Fibroblast of skin of back (primary cell): Measurements from ENCODE around the gene SLC49A4.
A peak's percentile ranks its signal among the peaks of the same experiment; 100 is the strongest.

ENCODE experiments used
- DNase-seq: peaks from one replicate; pipeline ENCODE4 v3.0.0-alpha.2; 2013

Gene SLC49A4

DNA sequence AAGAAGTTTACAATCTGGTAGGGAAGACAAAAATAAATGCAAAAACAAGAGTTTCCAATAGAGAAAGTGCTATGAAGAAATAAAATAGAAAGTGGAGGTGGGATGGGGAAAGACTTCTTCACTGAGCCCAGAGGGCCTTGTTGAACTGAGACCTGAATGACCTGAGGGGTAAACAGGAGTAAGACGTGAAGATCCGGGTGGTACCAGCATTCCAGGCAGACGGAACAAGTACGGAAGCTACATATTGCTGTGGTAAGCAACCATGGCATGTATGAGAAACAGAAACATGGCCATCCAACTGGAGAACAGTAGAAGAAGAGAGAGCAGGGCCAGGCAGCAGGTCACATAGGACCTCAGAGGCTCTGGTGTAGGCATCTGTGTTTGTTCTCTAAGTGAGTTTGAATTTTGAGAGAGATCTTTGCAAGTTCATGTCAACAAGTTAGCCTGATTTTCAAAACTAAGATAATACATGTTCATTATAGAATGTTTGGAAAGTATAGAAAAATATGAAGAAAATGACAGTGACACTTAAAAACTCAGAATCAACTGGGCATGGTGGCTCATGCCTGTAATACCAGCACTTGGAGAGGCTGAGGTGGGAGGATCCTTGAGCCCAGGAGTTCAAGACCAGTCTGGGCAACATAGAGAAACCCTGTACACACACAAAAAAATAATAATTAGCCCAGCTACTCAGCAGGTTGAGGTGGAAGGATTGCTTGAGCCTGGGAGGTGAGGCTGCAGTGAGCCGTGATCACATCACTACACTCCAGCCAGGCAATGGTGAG, 64.3 kb downstream of the SLC49A4 start:
- no peak for DNase-seq

- DNase-seq = no peak
These were observed 67.5 kb downstream of the SLC49A4 start for GRCh38 chr3:122862381-122862780.

DNA sequence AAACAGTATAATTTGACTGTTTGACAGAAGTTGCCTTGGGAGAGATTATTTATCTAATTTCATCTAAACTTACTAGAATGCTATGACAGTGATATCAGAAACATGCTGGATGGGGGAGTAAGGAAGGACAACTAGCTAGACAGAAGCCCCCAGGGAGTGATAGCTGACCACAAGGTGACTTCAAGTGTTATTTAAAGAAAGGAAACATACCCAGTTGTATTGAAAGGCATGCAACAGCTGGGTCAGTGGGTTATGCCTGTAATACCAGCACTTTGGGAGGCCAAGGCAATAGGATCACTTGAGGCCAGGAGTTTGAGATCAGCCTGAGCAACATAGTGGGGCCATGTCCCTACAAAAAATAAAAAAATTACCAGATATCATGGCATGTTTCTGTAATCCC, 69.6 kb downstream of the SLC49A4 start:
- DNase-seq = peak; percentile 24

DNA sequence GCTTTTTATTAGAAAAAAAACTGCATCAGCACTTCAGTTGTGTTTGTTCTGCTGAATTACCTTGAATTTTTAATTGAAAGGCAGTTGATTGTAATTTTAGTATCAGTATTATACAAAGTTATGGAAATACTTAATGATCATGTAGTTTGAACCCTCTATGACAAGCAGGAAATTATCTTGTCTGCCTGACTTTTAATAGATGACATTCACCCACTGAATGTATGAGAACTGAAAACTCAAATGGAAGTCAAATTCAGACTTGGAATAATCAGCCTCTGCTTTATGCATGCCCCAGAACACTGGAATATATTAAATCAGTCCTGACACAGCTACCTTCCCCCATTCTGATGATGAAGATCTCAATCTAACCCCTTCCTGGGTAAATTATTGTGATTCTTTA, 73.5 kb downstream of the SLC49A4 start:
- DNase-seq = no peak

DNA sequence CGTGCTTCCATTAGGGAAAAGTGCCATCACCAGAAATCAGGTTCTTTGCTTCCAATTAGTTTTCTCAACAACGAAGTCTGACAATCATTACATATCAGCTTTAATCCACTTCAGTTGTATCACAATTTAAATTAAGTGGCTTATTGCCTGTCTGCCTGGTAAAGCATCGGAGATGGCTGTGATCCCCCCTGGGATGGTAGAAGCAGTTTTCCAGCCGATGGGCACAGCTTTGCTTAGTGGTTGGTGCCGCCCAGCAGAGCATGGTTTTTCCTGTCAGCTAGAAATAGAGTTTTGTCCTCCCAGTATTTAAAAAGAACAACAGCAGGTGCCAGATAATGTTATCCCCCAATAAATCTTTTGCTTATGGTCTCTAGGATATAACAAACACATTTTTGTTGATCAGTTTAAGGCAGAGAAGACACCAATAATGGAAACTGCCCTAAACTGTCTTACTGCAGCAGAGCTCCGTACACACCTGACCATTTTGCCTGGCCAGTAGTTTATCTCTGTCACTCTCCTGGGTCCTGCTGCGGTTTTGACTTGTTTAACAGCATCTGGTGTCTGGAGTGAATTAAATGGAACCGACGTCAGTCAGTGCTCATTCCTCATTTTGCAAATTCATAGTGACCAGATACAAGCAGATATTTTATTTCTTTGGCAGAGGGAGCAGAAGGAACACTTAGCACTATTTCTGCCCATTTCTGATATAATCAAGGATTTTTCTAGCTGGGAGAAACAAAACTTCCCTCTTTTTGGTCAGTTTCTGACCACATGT, 79.1 kb downstream of the SLC49A4 start:
- DNase-seq = no peak

DNA sequence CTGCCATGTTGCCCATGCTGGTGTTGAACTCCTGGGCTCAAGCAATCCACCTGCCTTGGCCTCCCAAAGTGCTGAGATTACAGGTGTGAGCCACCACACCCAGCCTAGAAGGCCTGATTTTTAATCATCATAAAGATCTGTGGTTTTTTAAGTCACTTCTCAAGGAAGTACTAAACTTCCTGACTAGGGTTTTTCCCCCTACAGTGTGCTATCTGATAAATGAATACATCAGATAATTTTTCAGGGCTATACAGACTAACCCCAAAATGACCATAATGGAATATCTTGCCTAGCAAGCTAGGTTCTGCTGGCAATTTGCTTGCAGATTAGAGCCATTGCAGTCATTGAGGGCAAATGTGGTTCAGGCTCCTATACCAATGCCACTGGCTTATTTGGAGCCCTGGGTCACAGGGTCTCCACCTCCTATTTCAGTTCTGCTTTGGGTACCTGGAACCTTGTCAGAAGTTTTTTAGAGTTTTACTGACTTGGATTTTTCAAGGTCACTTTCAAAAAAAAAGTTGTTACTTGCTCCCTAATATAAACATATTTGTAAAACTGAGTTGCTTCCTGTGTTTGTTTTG, 80.8 kb downstream of the SLC49A4 start:
- no peak for DNase-seq

DNA sequence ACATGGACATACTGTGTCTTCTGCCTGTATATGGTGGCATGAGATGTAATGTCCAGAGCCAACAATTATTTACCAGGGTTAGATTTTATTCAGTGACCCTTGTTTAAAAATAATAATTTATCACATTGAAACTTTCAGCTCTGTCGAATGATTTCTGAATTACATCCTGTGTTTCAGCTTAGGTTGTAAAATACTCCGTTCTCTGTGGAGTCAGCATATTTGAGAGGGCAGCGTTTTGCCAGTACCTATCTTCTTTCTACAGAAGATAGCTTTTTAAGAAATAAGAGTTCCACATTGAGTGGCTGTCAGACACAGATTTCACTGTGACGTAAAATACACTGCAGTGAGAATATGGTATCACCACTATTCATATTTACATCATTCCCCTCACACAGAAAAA, 85.3 kb downstream of the SLC49A4 start:
- no peak for DNase-seq

GRCh38 chr3:122880624-122881023, 85.8 kb downstream of the SLC49A4 start:
- no peak for DNase-seq

DNA sequence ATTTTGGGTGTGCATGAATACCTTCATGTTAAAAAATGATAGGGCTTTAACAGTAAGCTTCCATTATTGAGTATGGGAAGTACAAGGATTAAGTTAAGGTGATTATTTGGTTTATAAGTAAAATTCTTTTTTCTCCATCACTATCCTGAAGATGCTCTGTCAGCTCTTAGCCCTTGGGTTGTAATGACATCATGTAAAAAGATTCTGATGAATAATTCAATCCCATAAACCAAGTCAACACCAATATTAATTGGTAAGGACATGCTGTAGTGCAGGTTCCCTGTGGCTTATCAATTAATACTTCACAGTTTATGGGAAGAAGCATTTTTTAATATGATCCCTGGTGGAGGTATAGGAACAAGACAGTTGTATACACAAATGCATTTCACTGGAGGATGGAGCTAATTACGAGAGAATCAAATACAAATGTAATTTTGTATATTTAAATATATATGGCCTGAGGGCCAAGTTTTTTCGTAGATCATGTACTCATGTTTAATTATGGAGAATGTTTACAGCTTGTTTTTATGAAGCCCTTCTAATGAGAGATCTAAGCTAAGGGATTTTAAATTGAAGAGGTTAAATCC, 87.6 kb downstream of the SLC49A4 start:
- no peak for DNase-seq

DNA sequence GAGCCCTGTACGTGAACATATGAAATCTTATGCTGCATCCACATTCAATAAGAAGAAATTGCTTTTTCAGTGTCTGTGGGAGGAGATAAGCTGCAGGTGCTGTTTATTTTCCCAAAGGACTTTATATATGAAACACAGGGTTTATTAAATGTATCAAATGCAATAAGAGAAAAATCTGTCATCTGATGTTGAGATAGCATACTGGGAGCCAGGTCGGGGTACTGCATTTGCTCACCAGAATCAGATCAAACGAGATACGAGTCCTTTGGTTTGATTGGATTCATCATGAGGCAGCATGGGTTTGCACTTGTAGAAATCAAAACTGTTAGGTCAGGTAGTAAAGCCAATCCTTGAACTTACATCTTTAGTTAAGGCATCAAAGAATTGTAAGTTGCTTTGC, 91.4 kb downstream of the SLC49A4 start:
- DNase-seq = no peak

GRCh38 chr3:122886946-122887345, 92.1 kb downstream of the SLC49A4 start:
- DNase-seq = no peak

- peak; percentile 49 for DNase-seq
These were observed 95.3 kb downstream of the SLC49A4 start for GRCh38 chr3:122890077-122890719.

DNA sequence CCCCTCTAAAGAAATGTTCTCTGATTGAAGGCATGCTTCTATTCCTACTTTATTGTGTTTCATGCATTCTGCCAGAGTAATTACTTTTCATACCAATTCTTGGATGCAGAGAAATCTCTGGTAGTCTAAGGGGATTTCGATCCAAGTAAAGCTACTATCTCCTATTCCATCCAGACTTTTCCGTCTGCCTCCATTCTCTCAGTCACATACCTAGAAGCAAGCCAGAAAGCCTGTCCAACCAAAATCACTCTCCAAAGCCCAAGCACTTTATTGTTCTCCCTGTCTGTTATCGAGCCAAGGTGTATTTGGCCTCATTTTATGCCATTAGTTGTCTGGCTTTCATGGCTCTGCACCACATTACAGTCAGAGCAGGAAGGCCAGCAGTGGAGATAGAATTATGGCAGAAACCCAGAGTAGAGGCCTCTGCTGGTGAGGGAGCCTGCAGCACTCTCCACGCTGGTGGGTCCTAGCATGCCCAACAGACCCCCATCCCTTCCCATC, 95.9 kb downstream of the SLC49A4 start:
- DNase-seq = no peak

DNA sequence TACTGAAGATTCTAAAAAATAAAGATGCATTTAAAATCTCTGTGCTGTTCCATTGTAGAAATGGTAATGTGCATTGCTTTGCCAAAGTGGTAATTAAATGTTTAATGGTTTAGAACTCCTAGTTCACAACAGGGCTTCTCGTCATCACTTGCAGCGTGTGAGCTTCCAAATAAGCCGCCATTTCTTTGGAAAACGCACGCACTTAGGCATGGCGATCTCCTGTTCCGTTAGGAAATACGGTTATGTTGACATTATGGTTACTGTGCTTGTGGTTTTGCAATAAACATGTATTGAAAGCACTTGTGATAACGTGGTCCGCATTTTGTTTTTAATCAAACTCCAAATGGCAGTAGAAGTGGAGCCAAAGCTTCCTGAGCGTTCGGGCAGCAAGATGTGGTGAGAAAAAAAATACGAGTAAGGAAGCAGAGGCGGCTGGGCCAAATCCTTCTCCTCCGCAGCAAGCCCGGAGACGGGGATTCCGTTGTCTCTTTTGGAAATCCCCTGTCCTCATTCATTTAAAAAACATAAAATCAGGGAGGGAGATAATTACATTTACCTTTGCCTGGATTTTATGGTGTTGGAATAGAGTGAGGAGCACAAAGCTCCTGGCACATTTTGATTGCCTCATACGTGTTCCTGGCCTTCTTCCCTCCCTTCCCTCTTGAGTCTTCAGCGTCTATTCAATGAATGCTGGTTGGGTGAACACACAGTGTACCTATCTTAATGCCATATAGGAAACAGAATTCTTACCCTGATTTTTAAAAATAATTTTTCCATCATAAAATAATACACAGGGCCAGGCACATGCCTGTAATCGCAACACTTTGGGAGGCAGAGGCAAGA, 97.5 kb downstream of the SLC49A4 start:
- DNase-seq = no peak

- DNase-seq = no peak
These were observed 98.4 kb downstream of the SLC49A4 start for GRCh38 chr3:122893282-122893681.

DNA sequence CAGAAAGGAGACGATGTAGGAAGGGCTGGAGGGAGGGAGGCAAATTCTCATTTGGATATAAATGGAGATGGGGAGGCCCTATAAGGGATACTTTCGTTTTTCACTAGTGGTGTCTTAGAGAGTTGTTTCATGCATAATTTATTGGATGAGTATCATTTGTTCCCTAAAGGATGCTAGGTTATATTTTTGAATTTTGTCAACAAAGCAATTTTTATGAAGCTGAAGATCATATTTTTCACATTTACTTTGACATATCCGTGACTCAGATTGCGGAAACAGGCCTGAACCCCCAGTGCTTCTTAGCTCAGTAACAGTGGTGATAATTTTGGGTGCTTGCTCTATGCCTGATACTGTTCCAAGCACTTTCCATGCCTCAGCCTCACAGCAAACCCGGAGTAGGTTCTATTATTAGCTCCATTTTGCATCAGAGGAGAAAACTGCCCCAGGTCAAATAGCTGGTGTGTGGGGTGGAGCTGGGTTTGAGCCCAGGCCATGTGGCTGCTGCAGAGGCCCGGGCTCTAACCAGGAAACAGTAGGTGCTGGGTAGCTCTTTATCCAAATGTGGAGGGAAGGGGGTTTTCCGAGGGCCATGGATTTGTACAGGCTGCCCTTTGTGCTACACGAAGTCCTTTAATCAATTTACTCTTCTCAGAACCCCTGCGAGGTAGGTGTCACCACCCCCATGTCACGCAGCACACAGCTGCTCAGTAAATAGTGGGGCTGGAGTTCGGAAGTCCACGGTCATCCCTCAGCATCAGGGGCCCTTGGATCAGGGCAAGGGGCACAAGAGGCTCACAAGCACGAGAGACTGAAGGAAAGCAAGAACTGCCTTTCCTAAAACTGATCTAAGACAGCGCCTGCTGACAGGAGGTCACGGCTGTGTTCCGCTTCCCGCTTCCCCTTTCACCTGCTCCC, 99.1 kb downstream of the SLC49A4 start:
- DNase-seq = no peak

DNA sequence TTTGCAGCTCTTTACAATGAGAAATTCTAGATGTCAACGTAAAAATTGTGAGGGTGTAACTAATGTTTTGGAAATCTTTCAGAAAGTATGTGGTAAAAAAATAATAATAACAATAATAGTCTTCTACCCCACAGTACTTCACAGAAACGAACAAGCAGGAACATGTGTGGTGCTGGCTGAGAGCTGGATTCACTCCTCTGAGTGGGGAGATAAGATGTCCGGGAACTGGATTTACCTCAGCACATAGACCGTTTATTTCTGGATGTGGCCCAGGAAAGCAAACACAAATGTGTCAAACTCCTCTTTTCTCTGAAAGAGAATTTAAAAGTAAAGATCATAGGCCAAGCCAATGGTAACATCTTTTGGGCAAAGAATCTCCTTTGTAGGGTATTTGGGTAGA, 103.4 kb downstream of the SLC49A4 start:
- no peak for DNase-seq

DNA sequence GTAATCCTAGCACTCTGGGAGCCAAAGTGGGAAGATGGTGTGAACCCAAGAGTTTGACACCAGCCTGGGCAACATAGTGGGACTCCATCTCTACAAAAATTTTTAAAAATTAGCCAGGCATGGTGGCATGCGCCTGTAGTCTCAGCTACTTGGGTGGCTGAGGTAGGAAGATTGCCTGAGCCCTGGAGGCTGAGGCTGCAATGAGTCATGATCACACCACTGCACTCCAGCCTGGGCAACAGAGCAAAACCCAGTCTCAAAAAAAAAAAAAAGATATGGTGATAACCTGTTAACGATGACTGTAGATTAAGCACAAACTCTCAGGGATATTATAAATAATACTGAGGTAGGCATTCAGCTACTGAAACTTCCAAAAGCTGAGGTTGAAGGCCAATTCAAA, 107.5 kb downstream of the SLC49A4 start:
- DNase-seq = no peak

- no peak for DNase-seq
These were observed 108.3 kb downstream of the SLC49A4 start for GRCh38 chr3:122903171-122903570.

- no peak for DNase-seq
These were observed 112.6 kb downstream of the SLC49A4 start for GRCh38 chr3:122907471-122907870.

GRCh38 chr3:122908251-122908650, 113.4 kb downstream of the SLC49A4 start:
- no peak for DNase-seq
